ENCODE results near the gene DNAJB12. TPM values are rescaled to one million over a fixed set of nuclear protein-coding genes. Genes with fewer than 3 reads are reported as not detected.

Gene DNAJB12
- total and polyA plus RNA-seq, 10 of the 15 experiments (the other 5 are each of a cell fraction or from before 2014, with no cell fraction given), result 4.6 to 31.6 (median 18.8) TPM

DNA sequence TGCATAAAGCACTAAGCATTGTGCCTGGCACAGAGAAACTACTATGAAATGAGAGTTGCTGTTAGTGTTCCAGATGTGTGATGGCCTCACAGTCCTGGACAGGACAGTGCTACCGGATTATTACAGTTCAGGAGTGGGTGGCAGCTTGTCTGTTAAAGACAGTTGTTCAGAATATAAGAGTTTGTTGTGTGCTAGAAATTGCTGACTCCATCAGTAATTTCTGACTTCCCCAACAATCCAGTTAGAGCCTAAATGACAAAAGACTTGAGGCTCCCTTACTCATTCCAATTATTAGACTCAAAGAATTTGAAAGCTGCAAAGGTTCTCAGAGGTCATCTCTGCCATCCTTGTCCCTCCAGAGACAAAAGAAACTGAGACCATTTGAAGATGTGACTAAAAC, 34.3 kb upstream of the DNAJB12 start:
- Histone ChIP-seq H3K4me1 (ENCODE audit: control insufficient read depth, insufficient read depth, low read length) (no peaks in the 10 kb centered on the region), H4K20me1 (ENCODE audit: control insufficient read depth, insufficient read depth) (no peaks in the 10 kb centered on the region), H3K36me3 (ENCODE audit: control insufficient read depth in 2 of 2, insufficient read depth in 2 of 2, low read length in 1 of 2) (no peaks in the 10 kb centered on the region), H2AFZ (ENCODE audit: control insufficient read depth, low read depth, low read length) (no peak overlapping the region), H3K4me2 (ENCODE audit: control insufficient read depth, insufficient read depth) (no peak overlapping the region), H3K9ac (ENCODE audit: control insufficient read depth, insufficient read depth, low read length) (no peak overlapping the region), H3K27me3 (replicated peaks in 1 of 2; ENCODE audit: control insufficient read depth in 2 of 2, insufficient read depth in 2 of 2, low read length in 1 of 2) (no peaks in the 10 kb centered on the region), H3K4me3 (no peak overlapping the region), H3K79me2 (ENCODE audit: control insufficient read depth, insufficient read depth, low read length) (no peaks in the 10 kb centered on the region), H3K9me3 (replicated peaks; ENCODE audit: control insufficient read depth, insufficient read depth, low read length) (no peaks in the 10 kb centered on the region), H3K27ac (ENCODE audit: control insufficient read depth, insufficient read depth) (no peak overlapping the region)
- intact Hi-C loops (cut with micrococcal nuclease; ENCODE audit: unreplicated experiment), result no loop called here
- no peak for FAIRE-seq
- no peak for ATAC-seq
- no TSS peak for BruUV-seq (replicated peaks)
- ChIA-PET SMC1A (ENCODE audit: uncharacterized antibody, unreplicated experiment) (no interaction called here), RAD21 (ENCODE audit: unreplicated experiment) (no interaction called here), CTCF (interaction anchor here (1.0 to 1.4 kb wide), 3 partner anchors 12 to 445 kb away, joined by 3 to 4 read pairs (median 3); no protein-coding TSS in a partner anchor), POLR2A (no interaction called here)
- no peak for DNase-seq (ENCODE audit: low read depth, low spot score)
- in situ Hi-C loops (cut with MboI), result no loop called here
- TF ChIP-seq MTA2 (IDR thresholded peaks at IDR 0.05; ENCODE audit: low read depth) (no peak), YBX1 (IDR thresholded peaks at IDR 0.05) (no peak), CBX3 (IDR thresholded peaks at IDR 0.05; ENCODE audit: borderline replicate concordance, low read depth) (no peak), KAT2A (conservative IDR thresholded peaks at IDR 0.05; ENCODE audit: control insufficient read depth, low read depth, low read length) (no peak)
- WGBS (ENCODE audit: insufficient coverage, insufficient replicate concordance, low lambda C conversion rate, missing lambda C conversion rate), result 95% methylated on average over 1 of the region's 1 CpG

DNA sequence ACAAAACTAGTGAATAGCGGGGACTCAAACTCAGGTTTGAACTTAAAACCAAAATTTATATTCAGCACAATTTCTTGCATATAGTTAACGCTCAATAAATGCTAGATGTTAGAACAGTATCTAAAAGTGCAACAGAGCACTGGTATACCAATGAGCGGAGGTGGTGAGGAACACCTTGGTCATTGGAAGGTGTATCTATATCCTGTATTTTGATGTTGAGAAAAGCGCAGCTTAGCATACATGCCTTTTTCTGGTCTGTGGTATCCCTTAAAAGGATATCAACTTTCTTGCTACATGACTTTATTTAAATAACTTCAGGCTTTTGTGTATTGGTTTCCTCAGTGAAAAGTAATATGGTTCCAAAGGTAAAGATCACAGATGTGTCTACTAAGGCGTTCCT, 33.3 kb upstream of the DNAJB12 start:
- Histone ChIP-seq H3K9ac (ENCODE audit: control insufficient read depth, insufficient read depth, low read length) (no peak overlapping the region), H3K4me3 (no peak overlapping the region), H3K79me2 (ENCODE audit: control insufficient read depth, insufficient read depth, low read length) (no peaks in the 10 kb centered on the region), H3K27me3 (replicated peaks in 1 of 2; ENCODE audit: control insufficient read depth in 2 of 2, insufficient read depth in 2 of 2, low read length in 1 of 2) (no peaks in the 10 kb centered on the region), H4K20me1 (ENCODE audit: control insufficient read depth, insufficient read depth) (no peaks in the 10 kb centered on the region), H3K36me3 (ENCODE audit: control insufficient read depth in 2 of 2, insufficient read depth in 2 of 2, low read length in 1 of 2) (no peaks in the 10 kb centered on the region), H2AFZ (ENCODE audit: control insufficient read depth, low read depth, low read length) (no peak overlapping the region), H3K27ac (ENCODE audit: control insufficient read depth, insufficient read depth) (no peak overlapping the region), H3K9me3 (replicated peaks; ENCODE audit: control insufficient read depth, insufficient read depth, low read length) (no peaks in the 10 kb centered on the region), H3K4me1 (ENCODE audit: control insufficient read depth, insufficient read depth, low read length) (no peaks in the 10 kb centered on the region), H3K4me2 (ENCODE audit: control insufficient read depth, insufficient read depth) (no peak overlapping the region)
- intact Hi-C loops (cut with micrococcal nuclease; ENCODE audit: unreplicated experiment), result no loop called here
- no peak for DNase-seq (ENCODE audit: low read depth, low spot score)
- BruUV-seq (replicated peaks), result no TSS peak
- FAIRE-seq, result no peak
- in situ Hi-C loops (cut with MboI), result no loop called here
- SMC1A ChIA-PET (ENCODE audit: uncharacterized antibody, unreplicated experiment), result no interaction called here
- no peak for TF ChIP-seq CBFB (IDR thresholded peaks at IDR 0.05; ENCODE audit: low read depth)
- TF ChIP-seq, protein P1, sequence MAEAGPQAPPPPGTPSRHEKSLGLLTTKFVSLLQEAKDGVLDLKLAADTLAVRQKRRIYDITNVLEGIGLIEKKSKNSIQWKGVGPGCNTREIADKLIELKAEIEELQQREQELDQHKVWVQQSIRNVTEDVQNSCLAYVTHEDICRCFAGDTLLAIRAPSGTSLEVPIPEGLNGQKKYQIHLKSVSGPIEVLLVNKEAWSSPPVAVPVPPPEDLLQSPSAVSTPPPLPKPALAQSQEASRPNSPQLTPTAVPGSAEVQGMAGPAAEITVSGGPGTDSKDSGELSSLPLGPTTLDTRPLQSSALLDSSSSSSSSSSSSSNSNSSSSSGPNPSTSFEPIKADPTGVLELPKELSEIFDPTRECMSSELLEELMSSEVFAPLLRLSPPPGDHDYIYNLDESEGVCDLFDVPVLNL (IDR thresholded peaks at IDR 0.05; ENCODE audit: low read depth, low read length), result no peak
- no peak for TF ChIP-seq CEBPB (IDR thresholded peaks at IDR 0.05; ENCODE audit: borderline replicate concordance in 1 of 2, low read depth in 2 of 2, low read length in 2 of 2)
- TF ChIP-seq, protein P2, sequence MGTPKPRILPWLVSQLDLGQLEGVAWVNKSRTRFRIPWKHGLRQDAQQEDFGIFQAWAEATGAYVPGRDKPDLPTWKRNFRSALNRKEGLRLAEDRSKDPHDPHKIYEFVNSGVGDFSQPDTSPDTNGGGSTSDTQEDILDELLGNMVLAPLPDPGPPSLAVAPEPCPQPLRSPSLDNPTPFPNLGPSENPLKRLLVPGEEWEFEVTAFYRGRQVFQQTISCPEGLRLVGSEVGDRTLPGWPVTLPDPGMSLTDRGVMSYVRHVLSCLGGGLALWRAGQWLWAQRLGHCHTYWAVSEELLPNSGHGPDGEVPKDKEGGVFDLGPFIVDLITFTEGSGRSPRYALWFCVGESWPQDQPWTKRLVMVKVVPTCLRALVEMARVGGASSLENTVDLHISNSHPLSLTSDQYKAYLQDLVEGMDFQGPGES (IDR thresholded peaks at IDR 0.05), result no peak
- RAD21 ChIA-PET (ENCODE audit: unreplicated experiment), result no interaction called here
- WGBS (ENCODE audit: insufficient coverage, insufficient replicate concordance, low lambda C conversion rate, missing lambda C conversion rate), result 93% methylated on average over 5 of the region's 5 CpGs
- CTCF ChIA-PET, result interaction anchor here (1.1 to 1.4 kb wide), 2 partner anchors 13 to 446 kb away, joined by 3 read pairs; no protein-coding TSS in a partner anchor
- POLR2A ChIA-PET, result interaction anchor here (0.5 kb wide), 1 partner anchor 1396 kb away, joined by 3 read pairs; no protein-coding TSS in a partner anchor
- no peak for ATAC-seq

Measured in GM12878 (cell line).